Measurements from ENCODE around the gene PPP1R36. TPM values are rescaled to one million over a fixed set of nuclear protein-coding genes. Genes with fewer than 3 reads are reported as not detected.

The PPP1R36 gene
- total RNA-seq, 3 donors from 2014 or later = 1.8 to 10.4 (median 7.6) TPM

- ATAC-seq (peak; percentile 80), DNase-seq (peak; percentile 87 to 96 (median 93))
- Histone ChIP-seq H3K36me3 (ENCODE audit: low read depth) (no peaks in the 10 kb centered on the region), H3K9me3 (no peaks in the 10 kb centered on the region), H3K4me1 (ENCODE audit: low read depth) (peaks cover 56% of the 10 kb centered on the region), H3K4me3 (peak within 1 kb of the TSS; percentile 79)
- TF ChIP-seq CTCF (IDR thresholded peaks at IDR 0.05) = no peak
- intact Hi-C loops (cut with DNase I, micrococcal nuclease) = no loop called here
Measured at GRCh38 chr14:64503434-64504309, 46.1 kb upstream of the PPP1R36 start, which contains the start of gene ZBTB25. Gene ZBTB25, minus strand, starts transcription at chr14:64503838. Its CDS starts 13,305 bp downstream, at chr14:64490533.

- DNase-seq (peak; percentile 77 to 92 (median 89)), ATAC-seq (peak; percentile 69)
- intact Hi-C loops (cut with DNase I, micrococcal nuclease) = no loop called here
- Histone ChIP-seq H3K4me1 (ENCODE audit: low read depth) (peaks cover 56% of the 10 kb centered on the region), H3K36me3 (ENCODE audit: low read depth) (no peaks in the 10 kb centered on the region), H3K4me3 (peak within 1 kb of the TSS; percentile 79), H3K9me3 (no peaks in the 10 kb centered on the region)
- TF ChIP-seq CTCF (IDR thresholded peaks at IDR 0.05) = no peak
Measured at GRCh38 chr14:64504310-64504896, 45.4 kb upstream of the PPP1R36 start, which contains the start of gene ZBTB1. Gene ZBTB1, plus strand, starts transcription at chr14:64504770. Its CDS starts 16,735 bp downstream, at chr14:64521505.

- H3K4me1 ChIP-seq (ENCODE audit: low read depth) = peaks cover 51% of the 10 kb centered on the region
- intact Hi-C loops (cut with DNase I, micrococcal nuclease) = no loop called here
Measured at GRCh38 chr14:64504897-64505794, 44.6 kb upstream of the PPP1R36 start.

GRCh38 chr14:64506721-64507120, 43.0 kb upstream of the PPP1R36 start:
- DNase-seq = no peak
- intact Hi-C loops (cut with DNase I, micrococcal nuclease) = no loop called here
- no peak for TF ChIP-seq CTCF (IDR thresholded peaks at IDR 0.05)
- Histone ChIP-seq H3K36me3 (ENCODE audit: low read depth) (no peaks in the 10 kb centered on the region), H3K9me3 (no peaks in the 10 kb centered on the region), H3K4me1 (ENCODE audit: low read depth) (peaks cover 46% of the 10 kb centered on the region), H3K4me3 (no peak overlapping the region)
- ATAC-seq = no peak

More at GRCh38 chr14:64504897-64505794, 44.6 kb upstream of the PPP1R36 start:
- ATAC-seq = peak; percentile 60
- no peak for TF ChIP-seq CTCF (IDR thresholded peaks at IDR 0.05)
- Histone ChIP-seq H3K9me3 (no peaks in the 10 kb centered on the region), H3K4me3 (peak overlapping the region; percentile 79), H3K36me3 (ENCODE audit: low read depth) (no peaks in the 10 kb centered on the region)
- peak; percentile 91 to 95 (median 93) for DNase-seq
